Endothelial cell of umbilical vein (primary cell): ENCODE measurements around the gene NOP9. TPM values are rescaled to one million over a fixed set of nuclear protein-coding genes. Genes with fewer than 3 reads are reported as not detected.

Experiments
- BruUV-seq: library from RNA; stranded (reverse); fragments of 400-500 nt; replicated peaks from 2 replicates; lab custom pipeline; 2021; lab: Mats Ljungman, UMichigan
- CTCF ChIA-PET: fragments of 300-600, 350-600 bp; sonication (Branson Sonifier 250); formaldehyde crosslinking; loops from one replicate; lab custom pipeline; 2021; ENCODE audit warnings: antibody characterized with exemption, inconsistent platforms; lab: Charles Lee
- POLR2A ChIA-PET: fragments of 300-600, 350-600 bp; sonication (Branson Sonifier 250); formaldehyde crosslinking; loops from one replicate; lab custom pipeline; 2021; ENCODE audit warnings: antibody characterized with exemption, inconsistent platforms; lab: Charles Lee
- DNase-seq: peaks from one replicate; pipeline ENCODE4 v3.0.0-alpha.2; 2011; ENCODE audit warnings: low read depth, low spot score
- FAIRE-seq: peaks from 2 replicates; lab custom pipeline; 2011; peaks lifted over from hg19 to GRCh38; lab: Jason Lieb, UNC
- H2AFZ ChIP-seq: 2 replicates; pipeline ENCODE4 v1.6.0; 2012; ENCODE audit warnings: low read depth, low read length, control low read depth, inconsistent platforms
- H3K27ac ChIP-seq: 2 replicates; pipeline ENCODE4 v1.5.1; 2011; ENCODE audit warnings: low read depth, mild to moderate bottlenecking, control low read depth, low read length, moderate library complexity; ENCODE audit not compliant: insufficient read depth
- H3K27me3 ChIP-seq, 2 experiments: 2 replicates each; pipeline versions ENCODE4 v1.6.0 to v1.6.1; 2011; ENCODE audit warnings: low read length in 2 of 2, mixed read lengths in 1 of 2; ENCODE audit not compliant: control insufficient read depth in 2 of 2, insufficient read depth in 2 of 2
- H3K36me3 ChIP-seq, 2 experiments: 2 replicates in 1 of 2; 3 replicates in 1 of 2; pipeline ENCODE4 v1.5.1; 2011; ENCODE audit warnings: low read length in 2 of 2, mild to moderate bottlenecking in 1 of 2, moderate library complexity in 1 of 2; ENCODE audit not compliant: control insufficient read depth in 2 of 2, insufficient read depth in 2 of 2; ENCODE audit errors: extremely low read depth in 1 of 2
- H3K4me1 ChIP-seq: 3 replicates; pipeline ENCODE4 v1.5.1; 2011; ENCODE audit warnings: mild to moderate bottlenecking, low read length; ENCODE audit not compliant: control insufficient read depth, insufficient read depth; ENCODE audit errors: extremely low read depth
- H3K4me2 ChIP-seq: 2 replicates; pipeline ENCODE4 v1.6.1; 2011; ENCODE audit warnings: low read length, control low read depth, mixed read lengths; ENCODE audit not compliant: insufficient read depth
- H3K4me3 ChIP-seq, 3 experiments: fragments of 200-600 bp in 1 of 3; sonication (generic), shearing (Covaris generic) in 1 of 3; replicated peaks in 1 of 3; 2 replicates each; pipeline ENCODE4 v1.5.1; 2011 to 2016; ENCODE audit warnings: control low read depth in 3 of 3, low read length in 3 of 3, mild to moderate bottlenecking in 2 of 3, inconsistent platforms in 1 of 3, low read depth in 1 of 3, moderate library complexity in 1 of 3; ENCODE audit not compliant: insufficient read depth in 1 of 3
- H3K79me2 ChIP-seq: 2 replicates; pipeline ENCODE4 v1.6.0; 2012; ENCODE audit warnings: low read length, inconsistent platforms; ENCODE audit not compliant: control insufficient read depth, insufficient read depth
- H3K9ac ChIP-seq: replicated peaks from 2 replicates; pipeline ENCODE3; 2011; ENCODE audit warnings: low read length, control low read depth; ENCODE audit not compliant: insufficient read depth; ENCODE audit errors: extremely low read depth
- H3K9me1 ChIP-seq: replicated peaks from 3 replicates; pipeline ENCODE4 v1.6.0; 2011; ENCODE audit warnings: mild to moderate bottlenecking, low read length; ENCODE audit not compliant: control insufficient read depth, insufficient read depth; ENCODE audit errors: extremely low read depth
- H3K9me3 ChIP-seq: replicated peaks from 2 replicates; pipeline ENCODE4 v1.5.1; 2012; ENCODE audit warnings: low read length, inconsistent platforms; ENCODE audit not compliant: control insufficient read depth, insufficient read depth
- H4K20me1 ChIP-seq: replicated peaks from 2 replicates; pipeline ENCODE3; 2011; ENCODE audit warnings: mild to moderate bottlenecking, low read length; ENCODE audit not compliant: control insufficient read depth, insufficient read depth; ENCODE audit errors: extremely low read depth
- EZH2 ChIP-seq: IDR thresholded peaks from 2 replicates; pipeline ENCODE4 v1.6.1; 2012; ENCODE audit warnings: borderline replicate concordance, low read depth, mild to moderate bottlenecking, moderate library complexity, low read length, inconsistent platforms; ENCODE audit not compliant: severe bottlenecking
- FOS ChIP-seq: IDR thresholded peaks from 2 replicates; pipeline ENCODE4 v1.6.1; 2011; ENCODE audit warnings: mild to moderate bottlenecking, low read length, moderate library complexity, borderline replicate concordance; ENCODE audit not compliant: insufficient read depth
- GATA2 ChIP-seq: IDR thresholded peaks from 2 replicates; pipeline ENCODE4 v1.7.0; 2011; ENCODE audit warnings: low read depth, mild to moderate bottlenecking, moderate library complexity, mixed read lengths, low read length; ENCODE audit not compliant: insufficient read length, insufficient read depth
- POLR2AphosphoS5 ChIP-seq: IDR thresholded peaks from 2 replicates; pipeline ENCODE4 v1.6.1; 2012; ENCODE audit warnings: low read depth, mild to moderate bottlenecking, control low read depth, low read length, moderate library complexity; ENCODE audit not compliant: insufficient read depth
- dilution Hi-C: fragments of 300-500 bp; cut with MboI; formaldehyde crosslinking; loops from one replicate; pipeline ENCODE4 v1.15.0; 2019; ENCODE audit warnings: low sequenced_read_pairs; ENCODE audit not compliant: extremely low pct_ligation_motif_present
- intact Hi-C: fragments of 100-400 bp; cut with micrococcal nuclease; formaldehyde crosslinking; loops from one replicate; pipeline ENCODE4 v1.10.0; 2022
- polyA plus RNA-seq, 4 experiments: library from polyadenylated mRNA; depleted of rRNA in 3 of 4; stranded (reverse) in 3 of 4; unstranded in 1 of 4; fragments of >200 nt; gene quantifications; 2 replicates each; pipeline versions ENCODE4 v1.2.1 to v1.2.3, GENCODE V29; 2011 to 2012; ENCODE audit warnings: missing spikeins in 1 of 4
- total RNA-seq: library from RNA; stranded (reverse); gene quantifications from 2 replicates; pipeline ENCODE4 v1.2.3, GENCODE V29; 2021
- TF ChIP-seq, protein P1 (sequence below), 2 donors: IDR thresholded peaks; 1 replicate in 1 of 2; 2 replicates in 1 of 2; pipeline ENCODE4 v1.5.1; 2011; ENCODE audit warnings: low read length in 2 of 2, mild to moderate bottlenecking in 2 of 2, moderate library complexity in 2 of 2, control low read depth in 1 of 2, inconsistent platforms in 1 of 2, low read depth in 1 of 2; ENCODE audit not compliant: insufficient read depth in 1 of 2; ENCODE audit errors: extremely low read depth in 1 of 2

The NOP9 gene
- total and polyA plus RNA-seq, 2 donors (not counting 3 experiments of a cell fraction or from before 2014, with no cell fraction given) = 16.2 to 31.0 TPM

DNA sequence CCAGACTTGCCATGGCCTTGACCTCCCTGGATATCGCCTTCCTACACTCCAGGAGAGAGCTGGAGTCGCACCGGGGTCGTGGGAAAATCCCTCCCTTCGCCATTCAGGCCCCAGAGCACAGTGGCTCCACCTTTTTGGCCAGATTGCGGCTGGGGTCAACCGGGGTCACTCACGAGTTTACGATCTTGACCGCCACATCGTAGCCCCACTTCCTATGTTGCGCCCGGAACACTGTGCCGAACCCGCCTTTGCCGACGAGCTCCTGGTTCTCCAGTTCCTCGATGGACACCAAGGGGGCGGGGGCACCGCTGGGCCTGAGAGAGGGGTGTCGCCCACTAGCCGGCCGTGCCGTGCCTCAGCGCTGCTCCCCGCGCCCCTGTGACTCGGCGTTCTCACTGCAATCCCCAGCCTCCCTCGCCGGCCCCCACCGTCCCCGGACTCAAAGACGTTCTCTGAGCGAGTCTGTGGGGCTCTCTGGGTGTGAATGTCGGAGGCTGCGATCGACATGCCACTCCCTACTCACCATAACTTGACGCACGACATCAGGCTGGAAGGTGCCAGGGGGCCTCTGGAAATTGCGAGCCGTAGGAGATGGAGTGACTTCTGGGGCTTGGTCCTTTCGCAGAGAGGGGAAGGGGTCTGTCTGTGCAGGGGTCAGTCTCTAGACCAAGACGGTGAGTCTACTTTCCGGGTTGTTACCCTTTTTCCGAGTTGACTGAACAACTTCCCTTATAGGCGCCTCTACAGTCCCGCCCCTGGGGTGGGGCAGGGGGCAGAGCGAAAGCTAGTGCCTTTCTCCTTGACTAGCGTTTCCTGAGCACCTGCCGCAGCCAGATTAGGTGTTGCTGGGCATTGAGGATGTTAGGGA lies 39.9 kb downstream of the NOP9 start, which contains the start of gene RIPK3:
Gene RIPK3 (minus strand): TSS at position 708 of the 868 bp plus-strand sequence. CDS start 165 bp downstream, at position 543.
- Histone ChIP-seq H3K4me1 (peaks cover 24% of the 10 kb centered on the region), H3K27ac (no peak within 1 kb of the TSS), H3K4me2 (peak within 1 kb of the TSS; percentile 40), H3K4me3 (peak within 1 kb of the TSS in 2 of 3 experiments; percentile 5 to 24), H4K20me1 (no peaks in the 10 kb centered on the region), H2AFZ (peak within 1 kb of the TSS; percentile 73), H3K79me2 (no peaks in the 10 kb centered on the region), H3K9me1 (no peaks in the 10 kb centered on the region), H3K9me3 (no peaks in the 10 kb centered on the region), H3K9ac (no peak within 1 kb of the TSS), H3K36me3 (no peaks in the 10 kb centered on the region), H3K27me3 (peaks cover 5 to 9% of the 10 kb centered on the region in 2 experiments)
- peak; percentile 23 for DNase-seq
- POLR2A ChIA-PET = interaction anchor here (0.6 kb wide), 1 partner anchor 59 kb away, joined by 7 read pairs; the partner anchor contains the start of gene NYNRIN
- intact Hi-C loops (loop anchor here (1.0 kb wide), 1 partner anchor 73 kb away; no protein-coding TSS in a partner anchor), dilution Hi-C loops (no loop called here)
- CTCF ChIA-PET = interaction anchor here (0.8 to 20.1 kb wide), 5 partner anchors 11 to 95 kb away, joined by 3 to 811 read pairs (median 4); partner anchors contain the start of genes CBLN3 and KHNYN
- TF ChIP-seq POLR2AphosphoS5 = no peak
- TF ChIP-seq FOS = no peak
- TF ChIP-seq GATA2 = no peak
- TF ChIP-seq, protein P1, sequence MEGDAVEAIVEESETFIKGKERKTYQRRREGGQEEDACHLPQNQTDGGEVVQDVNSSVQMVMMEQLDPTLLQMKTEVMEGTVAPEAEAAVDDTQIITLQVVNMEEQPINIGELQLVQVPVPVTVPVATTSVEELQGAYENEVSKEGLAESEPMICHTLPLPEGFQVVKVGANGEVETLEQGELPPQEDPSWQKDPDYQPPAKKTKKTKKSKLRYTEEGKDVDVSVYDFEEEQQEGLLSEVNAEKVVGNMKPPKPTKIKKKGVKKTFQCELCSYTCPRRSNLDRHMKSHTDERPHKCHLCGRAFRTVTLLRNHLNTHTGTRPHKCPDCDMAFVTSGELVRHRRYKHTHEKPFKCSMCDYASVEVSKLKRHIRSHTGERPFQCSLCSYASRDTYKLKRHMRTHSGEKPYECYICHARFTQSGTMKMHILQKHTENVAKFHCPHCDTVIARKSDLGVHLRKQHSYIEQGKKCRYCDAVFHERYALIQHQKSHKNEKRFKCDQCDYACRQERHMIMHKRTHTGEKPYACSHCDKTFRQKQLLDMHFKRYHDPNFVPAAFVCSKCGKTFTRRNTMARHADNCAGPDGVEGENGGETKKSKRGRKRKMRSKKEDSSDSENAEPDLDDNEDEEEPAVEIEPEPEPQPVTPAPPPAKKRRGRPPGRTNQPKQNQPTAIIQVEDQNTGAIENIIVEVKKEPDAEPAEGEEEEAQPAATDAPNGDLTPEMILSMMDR (IDR thresholded peaks at IDR 0.05; ENCODE audit: extremely low read depth in 1 of 2, insufficient read depth in 1 of 2, low read depth in 1 of 2, low read length in 2 of 2) = no peak
- TF ChIP-seq EZH2 = peak; percentile 30
- peak; percentile 67 for FAIRE-seq
- BruUV-seq = no TSS peak
